Mesenchymal stem cell (in vitro differentiated cells and primary cell): ENCODE results near the gene OLFM2.

Experiments used
- DNase-seq: peaks from one replicate; pipeline ENCODE4 v3.0.0-alpha.2; 2013
- H2AFZ ChIP-seq: one replicate; pipeline ENCODE4 v1.6.1; 2013; ENCODE audit warnings: low read depth, mild to moderate bottlenecking, control low read depth, inconsistent platforms, low read length, moderate library complexity
- H2AK5ac ChIP-seq: 2 replicates; pipeline ENCODE4 v1.6.1; 2013; ENCODE audit warnings: low read length, moderate library complexity, mild to moderate bottlenecking, inconsistent platforms; ENCODE audit not compliant: severe bottlenecking
- H2BK120ac ChIP-seq: one replicate; pipeline ENCODE4 v1.6.1; 2013; ENCODE audit warnings: low read depth, mild to moderate bottlenecking, inconsistent platforms, low read length, moderate library complexity
- H2BK12ac ChIP-seq, 2 experiments: one replicate each; pipeline ENCODE4 v1.6.1; 2013; ENCODE audit warnings: inconsistent platforms in 2 of 2, low read length in 2 of 2, mild to moderate bottlenecking in 2 of 2, moderate library complexity in 2 of 2, control low read depth in 1 of 2
- H2BK15ac ChIP-seq: one replicate; pipeline ENCODE4 v1.6.1; 2013; ENCODE audit warnings: mild to moderate bottlenecking, low read depth, inconsistent platforms; ENCODE audit not compliant: poor library complexity, severe bottlenecking
- H2BK5ac ChIP-seq: 2 replicates; pipeline ENCODE4 v1.6.1; 2013; ENCODE audit warnings: low read depth, mild to moderate bottlenecking, low read length, control low read depth, inconsistent platforms; ENCODE audit not compliant: poor library complexity, severe bottlenecking
- H3K14ac ChIP-seq, 2 experiments: one replicate each; pipeline ENCODE4 v1.6.1; 2013; ENCODE audit warnings: inconsistent platforms in 2 of 2, low read length in 2 of 2, control low read depth in 1 of 2, mild to moderate bottlenecking in 1 of 2, moderate library complexity in 1 of 2
- H3K18ac ChIP-seq, 2 experiments: one replicate each; pipeline ENCODE4 v1.6.1; 2013; ENCODE audit warnings: inconsistent platforms in 2 of 2, low read length in 2 of 2, control low read depth in 1 of 2, low read depth in 1 of 2, mild to moderate bottlenecking in 1 of 2
- H3K23ac ChIP-seq, 2 experiments: one replicate each; pipeline ENCODE4 v1.6.1; 2013; ENCODE audit warnings: inconsistent platforms in 2 of 2, low read length in 2 of 2, mild to moderate bottlenecking in 2 of 2, moderate library complexity in 2 of 2, control low read depth in 1 of 2
- H3K27ac ChIP-seq: 2 replicates; pipeline ENCODE4 v1.5.1; 2013; ENCODE audit warnings: mild to moderate bottlenecking, moderate library complexity, low read length, control low read depth, inconsistent platforms; ENCODE audit not compliant: poor library complexity, severe bottlenecking
- H3K27me3 ChIP-seq, 2 experiments: 2 replicates each; pipeline versions ENCODE4 v1.6.1 to v1.7.0; 2013; ENCODE audit warnings: low read length in 2 of 2, mild to moderate bottlenecking in 2 of 2, moderate library complexity in 2 of 2, control low read depth in 1 of 2, inconsistent platforms in 1 of 2; ENCODE audit not compliant: control insufficient read depth in 1 of 2, insufficient read depth in 1 of 2
- H3K36me3 ChIP-seq, 2 experiments: 2 replicates each; pipeline versions ENCODE4 v1.6.1 to v1.7.0; 2013; ENCODE audit warnings: low read length in 2 of 2, control low read depth in 1 of 2, inconsistent platforms in 1 of 2, low read depth in 1 of 2, mild to moderate bottlenecking in 1 of 2; ENCODE audit not compliant: insufficient read depth in 2 of 2, control insufficient read depth in 1 of 2
- H3K4ac ChIP-seq, 2 experiments: one replicate each; pipeline ENCODE4 v1.6.1; 2013; ENCODE audit warnings: inconsistent platforms in 2 of 2, low read length in 2 of 2, mild to moderate bottlenecking in 2 of 2, moderate library complexity in 2 of 2, control low read depth in 1 of 2, low read depth in 1 of 2
- H3K4me1 ChIP-seq: 2 replicates; pipeline ENCODE4 v1.6.1; 2013; ENCODE audit warnings: low read depth, low read length, control low read depth; ENCODE audit not compliant: control insufficient read depth, insufficient read depth
- H3K4me2 ChIP-seq: 2 replicates; pipeline ENCODE4 v1.6.1; 2013; ENCODE audit warnings: low read length, mild to moderate bottlenecking, inconsistent platforms; ENCODE audit not compliant: poor library complexity, severe bottlenecking
- H3K4me3 ChIP-seq, 2 experiments: 2 replicates each; pipeline versions ENCODE4 v1.5.1 to v1.7.0; 2013; ENCODE audit warnings: low read length in 2 of 2, mild to moderate bottlenecking in 2 of 2, control low read depth in 1 of 2, low read depth in 1 of 2; ENCODE audit not compliant: insufficient read depth in 1 of 2
- H3K79me1 ChIP-seq: replicated peaks from 2 replicates; pipeline ENCODE4 v1.6.1; 2013; ENCODE audit warnings: mild to moderate bottlenecking, control low read depth, low read length, inconsistent platforms; ENCODE audit not compliant: poor library complexity, severe bottlenecking
- H3K9ac ChIP-seq: 2 replicates; pipeline ENCODE4 v1.7.0; 2013; ENCODE audit warnings: mild to moderate bottlenecking, low read length, moderate library complexity
- H3K9me3 ChIP-seq: 2 replicates; pipeline ENCODE4 v1.7.0; 2013; ENCODE audit warnings: mild to moderate bottlenecking, low read length; ENCODE audit not compliant: control insufficient read depth
- H4K8ac ChIP-seq: one replicate; pipeline ENCODE4 v1.6.1; 2013; ENCODE audit warnings: inconsistent platforms, mild to moderate bottlenecking, low read length, moderate library complexity
- H4K91ac ChIP-seq: one replicate; pipeline ENCODE4 v1.6.1; 2013; ENCODE audit warnings: mild to moderate bottlenecking, low read length, inconsistent platforms
- WGBS: methylation state at CpG from one replicate; pipeline ENCODE4 v1.1.7; 2013; ENCODE audit warnings: mixed read lengths; 5-methylcytosine and 5-hydroxymethylcytosine counted together

The OLFM2 gene

GRCh38 chr19:9967326-9967725, 31.0 kb upstream of the OLFM2 start:
- no peak for DNase-seq
- peaks cover 0 to 30% of the 10 kb centered on the region in 2 experiments for H3K27me3 ChIP-seq
- H3K4me2 ChIP-seq: no peak overlapping the region
- H3K14ac ChIP-seq: no peak overlapping the region
- no peak overlapping the region for H2BK5ac ChIP-seq
- H2BK120ac ChIP-seq: no peak overlapping the region
- H2AFZ ChIP-seq: no peak overlapping the region
- H2BK12ac ChIP-seq: no peak overlapping the region
- peaks cover 0 to 44% of the 10 kb centered on the region in 2 experiments for H3K36me3 ChIP-seq
- H2BK15ac ChIP-seq: no peak overlapping the region
- no peaks in the 10 kb centered on the region for H3K79me1 ChIP-seq
- H3K18ac ChIP-seq: no peak overlapping the region
- no peak overlapping the region for H3K23ac ChIP-seq
- no peak overlapping the region for H3K9ac ChIP-seq
- no peak overlapping the region for H2AK5ac ChIP-seq
- no peak overlapping the region for H4K8ac ChIP-seq
- H3K27ac ChIP-seq: no peak overlapping the region
- H4K91ac ChIP-seq: no peak overlapping the region
- H3K4me1 ChIP-seq: peaks cover 2% of the 10 kb centered on the region
- 64% methylated on average over 4 of the region's 4 CpGs for WGBS
- no peaks in the 10 kb centered on the region for H3K9me3 ChIP-seq
- H3K4ac ChIP-seq: no peak overlapping the region
- H3K4me3 ChIP-seq: no peak overlapping the region

- 20% methylated on average over 29 of the region's 29 CpGs for WGBS
- Histone ChIP-seq H4K8ac (no peak overlapping the region), H3K27me3 (peaks cover 0 to 30% of the 10 kb centered on the region in 2 experiments), H3K4ac (no peak overlapping the region), H2AFZ (no peak overlapping the region), H2AK5ac (no peak overlapping the region), H3K9me3 (no peaks in the 10 kb centered on the region), H2BK5ac (no peak overlapping the region), H3K4me3 (no peak overlapping the region), H3K18ac (no peak overlapping the region), H2BK15ac (no peak overlapping the region), H4K91ac (no peak overlapping the region), H2BK120ac (no peak overlapping the region), H3K79me1 (no peaks in the 10 kb centered on the region), H2BK12ac (no peak overlapping the region), H3K23ac (no peak overlapping the region), H3K27ac (no peak overlapping the region), H3K36me3 (peaks cover 0 to 38% of the 10 kb centered on the region in 2 experiments), H3K4me1 (peaks cover 2% of the 10 kb centered on the region), H3K14ac (no peak overlapping the region), H3K4me2 (no peak overlapping the region), H3K9ac (no peak overlapping the region)
- no peak for DNase-seq
Observed at GRCh38 chr19:9966448-9966847, 30.1 kb upstream of the OLFM2 start.

- H3K79me1 ChIP-seq: no peaks in the 10 kb centered on the region
- no peak overlapping the region for H2BK15ac ChIP-seq
- H3K18ac ChIP-seq: no peak overlapping the region
- H3K14ac ChIP-seq: no peak overlapping the region
- no peaks in the 10 kb centered on the region for H3K9me3 ChIP-seq
- no peak for DNase-seq
- peaks cover 0 to 30% of the 10 kb centered on the region in 2 experiments for H3K27me3 ChIP-seq
- no peak overlapping the region for H2BK120ac ChIP-seq
- H3K4ac ChIP-seq: no peak overlapping the region
- H2AFZ ChIP-seq: no peak overlapping the region
- no peak overlapping the region for H2BK5ac ChIP-seq
- no peak overlapping the region for H3K27ac ChIP-seq
- peaks cover 2% of the 10 kb centered on the region for H3K4me1 ChIP-seq
- H4K91ac ChIP-seq: no peak overlapping the region
- H2BK12ac ChIP-seq: no peak overlapping the region
- H4K8ac ChIP-seq: no peak overlapping the region
- WGBS: 44% methylated on average over 14 of the region's 14 CpGs
- no peak overlapping the region for H3K4me3 ChIP-seq
- H3K23ac ChIP-seq: no peak overlapping the region
- no peak overlapping the region for H3K4me2 ChIP-seq
- no peak overlapping the region for H3K9ac ChIP-seq
- no peak overlapping the region for H2AK5ac ChIP-seq
- H3K36me3 ChIP-seq: peaks cover 0 to 37% of the 10 kb centered on the region in 2 experiments
Observed at GRCh38 chr19:9966024-9966423, 29.7 kb upstream of the OLFM2 start.

GRCh38 chr19:9962623-9963290, 26.4 kb upstream of the OLFM2 start:
- Histone ChIP-seq H2BK120ac (no peak overlapping the region), H4K8ac (no peak overlapping the region), H2BK12ac (no peak overlapping the region), H4K91ac (no peak overlapping the region), H3K9me3 (no peaks in the 10 kb centered on the region), H2BK15ac (no peak overlapping the region), H3K23ac (no peak overlapping the region), H3K9ac (no peak overlapping the region), H3K79me1 (no peaks in the 10 kb centered on the region), H3K27ac (no peak overlapping the region), H3K4ac (no peak overlapping the region), H3K18ac (no peak overlapping the region), H3K4me1 (peaks cover 2% of the 10 kb centered on the region), H3K36me3 (peaks cover 0 to 28% of the 10 kb centered on the region in 2 experiments), H2AFZ (no peak overlapping the region), H2AK5ac (no peak overlapping the region), H3K4me3 (no peak overlapping the region), H2BK5ac (no peak overlapping the region), H3K4me2 (no peak overlapping the region), H3K14ac (no peak overlapping the region), H3K27me3 (peaks cover 3 to 21% of the 10 kb centered on the region in 2 experiments)
- 34% methylated on average over 6 of the region's 7 CpGs for WGBS
- no peak for DNase-seq
